Spleen (tissue), 11 donors: ENCODE measurements around the gene PACS1. TPM values are rescaled to one million over a fixed set of nuclear protein-coding genes. Genes with fewer than 3 reads are reported as not detected.
"Not testable (repeated sequence)": the region's sequence is repeated elsewhere in the genome, so short reads cannot be mapped to it uniquely, and the experiment has no call there.

Experiments used
- DNase-seq: peaks from one replicate; pipeline ENCODE4 v3.0.0-alpha.2; 2020
- H3K27ac ChIP-seq, 8 donors: fragments of 200-600 bp; sonication (generic) in 7 of 8; 1 replicate in 4 of 8; 2 replicates in 4 of 8; pipeline versions ENCODE4 v1.5.0 to v1.8.0; 2016 to 2021; ENCODE audit warnings: inconsistent platforms in 4 of 8, mild to moderate bottlenecking in 4 of 8, moderate library complexity in 1 of 8
- H3K27me3 ChIP-seq, 7 donors: fragments of 200-600 bp; sonication (generic) in 6 of 7; replicated peaks in 1 of 7; 1 replicate in 4 of 7; 2 replicates in 3 of 7; pipeline versions ENCODE4 v1.5.0 to v1.8.0; 2016 to 2021; ENCODE audit warnings: inconsistent platforms in 3 of 7, mild to moderate bottlenecking in 1 of 7
- H3K36me3 ChIP-seq, 6 donors: fragments of 200-600 bp; sonication (generic) in 5 of 6; 1 replicate in 4 of 6; 2 replicates in 2 of 6; pipeline versions ENCODE4 v1.5.0 to v1.8.0; 2016 to 2021; ENCODE audit warnings: inconsistent platforms in 2 of 6
- H3K4me1 ChIP-seq, 6 donors: fragments of 200-600 bp; sonication (generic) in 5 of 6; 1 replicate in 3 of 6; 2 replicates in 3 of 6; pipeline versions ENCODE4 v1.5.0 to v1.8.0; 2016 to 2021; ENCODE audit warnings: inconsistent platforms in 3 of 6
- H3K4me3 ChIP-seq, 8 donors: fragments of 200-600 bp; sonication (generic) in 7 of 8; 1 replicate in 4 of 8; 2 replicates in 4 of 8; pipeline versions ENCODE4 v1.5.0 to v1.8.0; 2016 to 2021; ENCODE audit warnings: inconsistent platforms in 4 of 8, mild to moderate bottlenecking in 4 of 8, moderate library complexity in 2 of 8
- H3K9me3 ChIP-seq, 8 donors: fragments of 200-600 bp; sonication (generic) in 7 of 8; 1 replicate in 4 of 8; 2 replicates in 4 of 8; pipeline versions ENCODE4 v1.5.0 to v1.8.0; 2016 to 2021; ENCODE audit warnings: inconsistent platforms in 4 of 8
- POLR2A ChIP-seq, 3 donors: fragments of 450-650 bp; IDR thresholded peaks; one replicate each; pipeline ENCODE4 v1.5.1; 2017; ENCODE audit warnings: antibody characterized with exemption in 3 of 3, mild to moderate bottlenecking in 1 of 3
- POLR2AphosphoS5 ChIP-seq, 3 donors: sonication (generic); formaldehyde crosslinking; IDR thresholded peaks; one replicate each; pipeline ENCODE4 v1.5.1; 2017; ENCODE audit warnings: antibody characterized with exemption in 3 of 3
- WGBS, 5 donors: extraction: QIAGEN DNeasy Blood & Tissue Kit in 3 of 5; methylation state at CpG; one replicate each; pipeline versions ENCODE4 v1.1.5 to v1.1.7; 2013 to 2018; 5-methylcytosine and 5-hydroxymethylcytosine counted together
- intact Hi-C: fragments of 100-400 bp; cut with DNase I; formaldehyde crosslinking; loops from one replicate; pipeline ENCODE4 v1.15.0; 2023; ENCODE audit warnings: low total_unique reads
- polyA plus RNA-seq, 3 donors: library from polyadenylated mRNA; stranded (reverse); fragments of 200-250 nt; gene quantifications; one replicate each; pipeline ENCODE4 v1.2.1, GENCODE V29; 2013
- total RNA-seq, 7 donors: library from RNA; depleted of rRNA in 3 of 7; stranded (reverse); fragments of >200 nt in 3 of 7; fragmentation: NEBNext Ultra II Directional in 4 of 7; extraction: Animal tissue kit (Norgen Biotek cat#: 25700) in 4 of 7; gene quantifications; one replicate each; pipeline versions ENCODE4 v1.1.0 to v1.2.1, GENCODE V29; 2016 to 2021
- TF ChIP-seq, protein P1 (sequence below), 11 experiments: fragments of 200-600 bp in 7 of 11; fragments of 450-650 bp in 4 of 11; sonication (generic) in 4 of 11; IDR thresholded peaks in 8 of 11; conservative IDR thresholded peaks in 3 of 11; 1 replicate in 7 of 11; 2 replicates in 4 of 11; pipeline versions ENCODE4 v1.4.0 to v1.8.0; 2016 to 2021; ENCODE audit warnings: antibody characterized with exemption in 11 of 11, inconsistent platforms in 4 of 11, mild to moderate bottlenecking in 1 of 11
- donor health status: healthy with polysubstance abuse.
- donor health status: DM: no; HTN: no; CAD: no; lungs with moderate emphysema.
- donor health status: DM: no; HTN: no; CAD: no.
- donor health status: Bipolar disorder and iron deficiency.
- donor health status: healthy.
- donor health status: DM: no; HTN: no; CAD: no.
- donor health status: DM: yes; HTN: yes; CAD: no.

Gene PACS1
- total and polyA plus RNA-seq, 10 donors, result 20.6 to 126 (median 98.8) TPM

DNA sequence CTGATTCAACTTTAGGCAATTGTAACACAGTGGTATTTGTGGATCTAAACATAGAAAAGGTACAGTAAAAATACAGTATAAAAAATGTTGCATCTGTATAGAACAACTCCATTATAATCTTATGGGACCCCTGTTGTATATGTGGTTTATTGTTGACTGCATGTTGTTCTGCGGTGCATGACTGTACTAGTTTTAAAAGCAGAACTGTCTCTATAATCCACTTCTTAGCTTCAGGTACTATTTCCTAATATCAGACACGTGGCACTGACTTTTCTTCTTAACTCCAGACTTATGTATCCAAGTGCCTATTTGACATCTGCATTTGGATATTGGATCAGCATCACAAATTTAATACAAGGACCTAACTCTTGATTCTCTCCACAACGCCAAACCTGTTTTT is 41.1 kb downstream of the PACS1 start:
- peaks cover 51 to 100% (median 85%) of the 10 kb centered on the region in 6 donors for H3K4me1 ChIP-seq
- H3K4me3 ChIP-seq, result no peak overlapping the region
- TF ChIP-seq, protein P1, sequence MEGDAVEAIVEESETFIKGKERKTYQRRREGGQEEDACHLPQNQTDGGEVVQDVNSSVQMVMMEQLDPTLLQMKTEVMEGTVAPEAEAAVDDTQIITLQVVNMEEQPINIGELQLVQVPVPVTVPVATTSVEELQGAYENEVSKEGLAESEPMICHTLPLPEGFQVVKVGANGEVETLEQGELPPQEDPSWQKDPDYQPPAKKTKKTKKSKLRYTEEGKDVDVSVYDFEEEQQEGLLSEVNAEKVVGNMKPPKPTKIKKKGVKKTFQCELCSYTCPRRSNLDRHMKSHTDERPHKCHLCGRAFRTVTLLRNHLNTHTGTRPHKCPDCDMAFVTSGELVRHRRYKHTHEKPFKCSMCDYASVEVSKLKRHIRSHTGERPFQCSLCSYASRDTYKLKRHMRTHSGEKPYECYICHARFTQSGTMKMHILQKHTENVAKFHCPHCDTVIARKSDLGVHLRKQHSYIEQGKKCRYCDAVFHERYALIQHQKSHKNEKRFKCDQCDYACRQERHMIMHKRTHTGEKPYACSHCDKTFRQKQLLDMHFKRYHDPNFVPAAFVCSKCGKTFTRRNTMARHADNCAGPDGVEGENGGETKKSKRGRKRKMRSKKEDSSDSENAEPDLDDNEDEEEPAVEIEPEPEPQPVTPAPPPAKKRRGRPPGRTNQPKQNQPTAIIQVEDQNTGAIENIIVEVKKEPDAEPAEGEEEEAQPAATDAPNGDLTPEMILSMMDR (IDR thresholded peaks at IDR 0.05 in 8 of 11, conservative IDR thresholded peaks at IDR 0.05 in 3 of 11), result no peak
- TF ChIP-seq POLR2AphosphoS5 (IDR thresholded peaks at IDR 0.05), result no peak
- TF ChIP-seq POLR2A (IDR thresholded peaks at IDR 0.05), result no peak
- no peaks in the 10 kb centered on the region for H3K9me3 ChIP-seq
- no peak for DNase-seq
- H3K36me3 ChIP-seq, result peaks cover 0 to 6% (median 0%) of the 10 kb centered on the region in 6 donors
- no peaks in the 10 kb centered on the region for H3K27me3 ChIP-seq
- intact Hi-C loops, result no loop called here
- 61 to 70% (median 64%) methylated on average over 3 of the region's 3 CpGs for WGBS, 5 donors
- peak overlapping the region in 4 of 8 donors; percentile 61 to 76 (median 74) for H3K27ac ChIP-seq

DNA sequence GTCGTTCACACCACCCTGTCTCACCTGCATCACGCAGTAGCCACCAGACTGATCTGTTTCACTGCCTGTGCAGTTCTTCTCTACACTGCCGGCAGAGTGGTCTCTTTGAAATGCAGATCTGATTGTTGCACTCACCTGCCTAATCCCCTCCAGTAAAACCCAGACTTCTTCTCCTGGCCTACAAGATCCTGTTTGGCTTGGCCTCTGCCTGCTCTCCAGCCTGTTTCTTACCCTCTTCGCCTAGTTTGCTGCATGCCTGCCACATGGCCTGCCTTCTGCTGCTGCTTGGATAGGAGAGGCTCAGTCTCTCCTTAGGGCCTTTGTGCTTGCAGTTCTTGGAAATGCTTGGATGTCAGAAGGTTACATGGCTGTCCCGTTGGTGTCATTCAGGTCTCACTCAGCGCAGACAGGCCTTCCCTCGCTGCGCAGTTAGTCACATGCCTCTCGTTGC is 42.0 kb downstream of the PACS1 start:
- WGBS, 5 donors, result 72 to 81% (median 78%) methylated on average over 9 of the region's 9 CpGs
- intact Hi-C loops, result no loop called here
- Histone ChIP-seq H3K9me3 (no peaks in the 10 kb centered on the region), H3K4me3 (peak overlapping the region in 1 of 8 donors; percentile 1), H3K36me3 (peaks cover 0 to 4% (median 0%) of the 10 kb centered on the region in 6 donors), H3K4me1 (peaks cover 56 to 100% (median 86%) of the 10 kb centered on the region in 6 donors), H3K27me3 (no peaks in the 10 kb centered on the region), H3K27ac (peak overlapping the region in 7 of 8 donors; percentile 37 to 76 (median 61))
- TF ChIP-seq, protein P1 (IDR thresholded peaks at IDR 0.05 in 8 of 11, conservative IDR thresholded peaks at IDR 0.05 in 3 of 11), result no peak
- no peak for TF ChIP-seq POLR2A (IDR thresholded peaks at IDR 0.05)
- TF ChIP-seq POLR2AphosphoS5 (IDR thresholded peaks at IDR 0.05), result no peak
- no peak for DNase-seq

GRCh38 chr11:66112601-66113499 is 42.8 kb downstream of the PACS1 start:
- TF ChIP-seq POLR2A (IDR thresholded peaks at IDR 0.05), result no peak
- TF ChIP-seq, protein P1 (IDR thresholded peaks at IDR 0.05 in 8 of 11, conservative IDR thresholded peaks at IDR 0.05 in 3 of 11), result no peak
- TF ChIP-seq POLR2AphosphoS5 (IDR thresholded peaks at IDR 0.05), result no peak
- Histone ChIP-seq H3K27ac (peak overlapping the region in 7 of 8 donors; percentile 17 to 76 (median 61)), H3K4me3 (peak overlapping the region in 1 of 8 donors; percentile 25), H3K4me1 (peaks cover 58 to 100% (median 86%) of the 10 kb centered on the region in 6 donors), H3K9me3 (no peaks in the 10 kb centered on the region), H3K27me3 (no peaks in the 10 kb centered on the region), H3K36me3 (peaks cover 0 to 4% (median 0%) of the 10 kb centered on the region in 6 donors)
- intact Hi-C loops, result no loop called here
- WGBS, 5 donors, result 7 to 32% (median 15%) methylated on average over 3 of the region's 3 CpGs
- no peak for DNase-seq

DNA sequence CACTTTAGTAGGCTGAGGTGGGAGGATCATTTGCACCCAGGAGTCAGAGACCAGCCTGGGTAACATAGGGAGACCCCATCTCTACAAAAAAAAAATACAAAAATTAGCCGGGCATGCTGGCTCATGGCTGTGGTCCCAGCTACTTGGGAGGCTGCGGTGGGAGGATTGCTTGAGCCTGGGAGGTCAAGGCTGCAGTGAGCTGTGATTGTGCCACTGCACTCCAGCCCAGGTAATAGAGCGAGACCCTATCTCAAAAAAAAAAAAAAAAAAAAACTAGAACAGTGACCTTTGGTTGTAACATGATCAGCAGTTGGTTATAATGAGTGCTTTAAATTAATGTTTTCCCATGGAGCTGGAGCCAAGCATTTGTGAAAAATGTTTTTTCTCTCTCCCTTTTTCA is 44.9 kb downstream of the PACS1 start:
- Histone ChIP-seq H3K4me1 (peaks cover 74 to 100% (median 95%) of the 10 kb centered on the region in 6 donors), H3K4me3 (peak overlapping the region in 1 of 8 donors; percentile 11), H3K27ac (peak overlapping the region in 7 of 8 donors; percentile 48 to 86 (median 74))
- DNase-seq, intact Hi-C loops, H3K36me3 ChIP-seq, H3K9me3 ChIP-seq, H3K27me3 ChIP-seq: not testable (repeated sequence)
- 79 to 89% (median 81%) methylated on average over 3 of the region's 3 CpGs for WGBS, 5 donors
